Measurements from ENCODE around the gene INTS12. TPM values are rescaled to one million over a fixed set of nuclear protein-coding genes. Genes with fewer than 3 reads are reported as not detected.
A peak's percentile ranks its signal among the peaks of the same experiment; 100 is the strongest.
"Not testable (repeated sequence)": the region's sequence is repeated elsewhere in the genome, so short reads cannot be mapped to it uniquely, and the experiment has no call there.

Gene INTS12, protein sequence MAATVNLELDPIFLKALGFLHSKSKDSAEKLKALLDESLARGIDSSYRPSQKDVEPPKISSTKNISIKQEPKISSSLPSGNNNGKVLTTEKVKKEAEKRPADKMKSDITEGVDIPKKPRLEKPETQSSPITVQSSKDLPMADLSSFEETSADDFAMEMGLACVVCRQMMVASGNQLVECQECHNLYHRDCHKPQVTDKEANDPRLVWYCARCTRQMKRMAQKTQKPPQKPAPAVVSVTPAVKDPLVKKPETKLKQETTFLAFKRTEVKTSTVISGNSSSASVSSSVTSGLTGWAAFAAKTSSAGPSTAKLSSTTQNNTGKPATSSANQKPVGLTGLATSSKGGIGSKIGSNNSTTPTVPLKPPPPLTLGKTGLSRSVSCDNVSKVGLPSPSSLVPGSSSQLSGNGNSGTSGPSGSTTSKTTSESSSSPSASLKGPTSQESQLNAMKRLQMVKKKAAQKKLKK
- 19.3 TPM for total RNA-seq
- long read RNA-seq, transcript INTS12-201 (8 exons, 1,710 nt) = minor isoform, 6 of 42 reads
- long read RNA-seq, transcript INTS12-206 (7 exons, 1,975 nt) = major isoform, 22 of 42 reads
- long read RNA-seq, partial matches to known transcripts = 5 of 42 reads
- long read RNA-seq, other reads (novel, unspliced or antisense) = 9 of 42 reads

GRCh38 chr4:105708181-105709080 is at the start of gene INTS12, which contains the start of gene GSTCD:
TSS of gene INTS12 (minus strand) at chr4:105708689. CDS start at chr4:105700005, 8,684 bp downstream.
TSS of gene GSTCD (plus strand) at chr4:105708784. CDS start at chr4:105717614, 8,830 bp downstream.
- peak; percentile 95 for DNase-seq (ENCODE audit: low spot score)
- intact Hi-C loops (cut with DNase I) = loop anchor here (5.0 to 10.0 kb wide), 3 partner anchors 494 to 1214 kb away; partner anchors contain the start of genes CXXC4 and TET2

DNA sequence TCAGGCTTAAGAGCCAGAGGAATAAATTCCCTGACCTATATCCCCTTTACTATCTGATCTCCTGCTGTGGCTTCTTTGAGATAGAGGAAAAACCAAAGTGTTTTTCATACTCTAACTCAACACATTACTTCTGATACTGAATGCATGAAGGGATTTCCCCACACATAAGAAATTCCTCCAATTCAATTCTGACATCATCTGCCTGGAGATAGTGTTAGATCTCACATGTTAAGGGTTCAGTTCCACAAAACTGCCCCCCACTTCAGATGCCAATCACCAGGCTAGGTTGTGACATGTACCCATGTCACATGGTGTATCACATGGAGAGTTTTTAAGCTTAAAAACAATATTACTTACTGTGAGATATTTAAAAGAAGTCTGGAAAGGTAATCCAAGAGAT is 46.9 kb upstream of the INTS12 start:
- intact Hi-C loops (cut with DNase I) = no loop called here
- DNase-seq (ENCODE audit: low spot score) = no peak

- intact Hi-C loops (cut with DNase I) = no loop called here
- DNase-seq (ENCODE audit: low spot score) = no peak
Measured at GRCh38 chr4:105753361-105753760, 44.9 kb upstream of the INTS12 start.

GRCh38 chr4:105751718-105752299 is 43.3 kb upstream of the INTS12 start:
- intact Hi-C loops (cut with DNase I) = no loop called here
- DNase-seq (ENCODE audit: low spot score) = no peak

DNA sequence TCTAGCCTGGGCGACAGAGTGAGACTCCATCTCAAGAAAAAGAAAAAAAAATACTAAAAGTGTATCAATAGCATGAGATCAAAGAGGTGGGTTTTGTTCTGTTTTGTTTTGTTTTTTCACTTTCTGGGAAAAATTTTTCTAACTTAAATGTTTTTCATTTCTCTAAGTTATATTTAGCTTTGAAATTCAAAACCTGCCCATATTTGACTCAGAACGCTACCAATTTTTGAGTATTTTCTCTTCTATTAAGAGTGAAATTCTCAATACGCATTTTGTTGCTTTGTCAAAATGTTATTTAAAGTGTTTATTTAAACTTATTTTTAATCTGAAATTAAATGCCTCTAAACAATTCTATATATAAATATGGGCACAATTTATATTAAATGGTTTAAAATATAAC is 39.7 kb upstream of the INTS12 start:
- intact Hi-C loops (cut with DNase I) = no loop called here
- DNase-seq (ENCODE audit: low spot score) = no peak

DNA sequence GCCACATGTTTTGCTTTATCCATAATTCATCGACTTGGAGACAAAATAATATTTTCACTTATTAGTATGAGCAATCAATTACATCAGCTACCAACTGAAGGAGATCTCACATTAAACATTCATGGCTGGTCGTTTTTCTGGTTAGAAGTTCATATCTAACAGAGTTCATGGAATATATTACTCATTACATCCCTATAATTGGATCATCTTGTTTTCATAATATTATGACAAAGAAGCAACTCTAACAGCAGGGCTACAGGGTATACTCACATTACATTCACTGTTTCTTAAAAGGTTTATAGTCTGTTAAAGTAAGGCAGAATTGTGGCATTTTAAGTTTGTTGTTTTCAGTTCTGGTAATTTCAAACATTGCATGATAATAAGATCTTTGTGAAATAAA is 33.1 kb upstream of the INTS12 start:
- DNase-seq (ENCODE audit: low spot score) = no peak
- intact Hi-C loops (cut with DNase I) = no loop called here

- intact Hi-C loops (cut with DNase I); DNase-seq (ENCODE audit: low spot score): not testable (repeated sequence)
Measured at GRCh38 chr4:105735217-105735616, 26.7 kb upstream of the INTS12 start.

DNA sequence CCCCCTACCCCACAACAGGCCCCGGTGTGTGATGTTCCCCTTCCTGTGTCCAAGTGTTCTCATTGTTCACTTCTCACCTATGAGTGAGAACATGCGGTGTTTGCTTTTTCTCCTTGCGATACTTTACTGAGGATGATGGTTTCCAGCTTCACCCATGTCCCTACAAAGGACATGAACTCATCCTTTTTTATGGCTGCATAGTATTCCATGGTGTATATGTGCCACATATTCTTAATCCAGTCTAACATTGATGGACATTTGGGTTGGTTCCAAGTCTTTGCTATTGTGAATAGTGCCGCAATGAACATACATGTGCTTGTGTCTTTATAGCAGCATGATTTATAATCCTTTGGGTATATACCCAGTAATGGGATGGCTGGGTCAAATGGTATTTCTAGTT is 21.4 kb upstream of the INTS12 start:
- DNase-seq (ENCODE audit: low spot score); intact Hi-C loops (cut with DNase I): not testable (repeated sequence)

DNA sequence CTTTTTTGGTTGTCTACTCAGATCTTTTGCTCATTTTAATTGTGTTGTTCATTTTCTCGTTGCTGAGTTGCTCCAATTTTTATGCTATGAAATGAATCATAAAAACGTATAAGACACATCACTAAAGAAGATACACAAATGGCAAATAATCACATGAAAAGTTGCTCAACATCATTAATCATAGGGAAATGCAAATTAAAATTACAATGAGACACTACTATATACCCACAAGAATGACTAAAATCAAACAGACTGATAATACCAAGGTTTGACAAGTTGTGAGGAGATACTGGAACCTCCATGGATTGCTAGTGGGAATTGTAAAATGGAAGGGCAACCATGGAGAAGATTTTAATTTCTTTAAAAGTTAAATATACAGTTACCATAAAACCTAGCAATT is 17.1 kb upstream of the INTS12 start:
- no peak for DNase-seq (ENCODE audit: low spot score)
- intact Hi-C loops (cut with DNase I) = no loop called here

- no peak for DNase-seq (ENCODE audit: low spot score)
- intact Hi-C loops (cut with DNase I) = no loop called here
Measured at GRCh38 chr4:105719204-105719603, 10.7 kb upstream of the INTS12 start.

GRCh38 chr4:105715692-105716278 is 7.3 kb upstream of the INTS12 start:
- no peak for DNase-seq (ENCODE audit: low spot score)
- intact Hi-C loops (cut with DNase I) = no loop called here

DNA sequence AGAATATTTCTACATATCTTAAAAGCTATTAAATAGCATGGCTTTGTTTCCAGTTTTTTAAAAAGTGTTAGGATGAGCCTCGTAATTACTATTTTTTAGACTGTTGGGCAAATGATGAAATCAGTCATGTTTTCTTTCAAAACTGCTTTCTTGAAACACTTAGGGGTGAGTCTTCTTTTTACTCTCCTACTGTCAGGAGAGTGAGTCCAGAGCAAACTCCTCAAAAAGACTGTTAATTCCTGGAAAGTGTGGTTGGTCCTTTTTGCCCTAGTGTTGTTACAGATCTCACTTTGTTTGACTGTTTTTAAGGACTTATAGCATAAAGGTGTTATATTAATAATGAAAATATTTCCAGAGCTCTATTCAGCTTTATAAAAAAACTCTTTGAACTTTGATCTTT is 6.4 kb upstream of the INTS12 start:
- DNase-seq (ENCODE audit: low spot score) = no peak
- intact Hi-C loops (cut with DNase I) = no loop called here

- DNase-seq (ENCODE audit: low spot score) = no peak
- intact Hi-C loops (cut with DNase I) = no loop called here
Measured at GRCh38 chr4:105714071-105714521, 5.6 kb upstream of the INTS12 start.

DNA sequence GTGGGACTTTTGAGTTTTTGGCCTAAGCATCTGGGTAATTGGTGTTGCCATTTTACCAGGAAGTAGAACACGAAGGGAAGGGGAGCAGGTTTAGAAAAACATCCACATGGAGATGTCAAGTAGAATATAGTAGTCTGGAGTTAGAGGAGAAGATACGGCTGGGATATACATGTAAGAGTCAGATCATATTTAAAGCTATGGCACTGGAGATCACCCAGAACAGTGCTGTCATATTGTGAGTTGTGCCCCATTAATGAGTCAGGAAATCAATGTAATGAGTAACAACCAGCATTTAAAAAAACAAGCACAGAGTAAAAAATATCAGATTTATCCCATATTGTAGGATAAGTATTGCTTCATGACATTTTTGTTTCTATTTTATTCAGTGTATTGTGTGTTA is 4.3 kb upstream of the INTS12 start:
- intact Hi-C loops (cut with DNase I) = no loop called here
- DNase-seq (ENCODE audit: low spot score) = no peak

- intact Hi-C loops (cut with DNase I) = no loop called here
- DNase-seq (ENCODE audit: low spot score) = no peak
Measured at GRCh38 chr4:105710678-105711077, 2.2 kb upstream of the INTS12 start.

DNA sequence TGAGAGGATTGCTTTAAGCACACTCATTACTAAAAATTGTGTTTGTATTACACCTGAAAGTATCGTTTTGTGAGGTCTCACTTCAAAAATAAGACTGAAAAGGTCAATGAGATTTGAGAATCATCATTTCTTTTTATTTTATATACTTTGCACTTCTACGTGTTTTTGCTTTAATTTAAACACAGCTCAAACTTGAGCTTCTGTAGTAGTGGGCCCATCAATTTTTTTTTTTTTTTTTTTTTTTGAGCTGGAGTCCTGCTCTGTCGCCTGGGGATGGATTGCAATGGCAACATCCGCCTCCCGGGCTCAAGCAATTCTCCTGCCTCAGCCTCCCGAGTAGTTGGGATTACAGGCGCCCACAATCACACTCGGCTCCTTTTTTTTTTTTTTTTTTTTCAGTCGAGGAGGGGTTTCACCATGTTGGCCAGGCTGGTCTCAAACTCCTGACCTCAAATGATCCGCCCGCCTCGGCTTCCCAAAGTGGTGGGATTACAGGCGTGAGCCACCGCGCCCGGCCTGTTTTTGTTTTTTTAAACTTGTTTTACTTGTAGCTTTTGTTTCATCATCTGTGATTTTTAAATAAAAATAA is 1.6 kb upstream of the INTS12 start:
- no peak for DNase-seq (ENCODE audit: low spot score)
- intact Hi-C loops (cut with DNase I) = no loop called here

- no peak for DNase-seq (ENCODE audit: low spot score)
- intact Hi-C loops (cut with DNase I) = loop anchor here (5.0 to 10.0 kb wide), 3 partner anchors 493 to 1214 kb away; partner anchors contain the start of genes CXXC4 and TET2
Measured at GRCh38 chr4:105709081-105709450, 577 bp upstream of the INTS12 start.

- intact Hi-C loops (cut with DNase I) = loop anchor here (5.0 to 10.0 kb wide), 3 partner anchors 495 to 1213 kb away; partner anchors contain the start of genes CXXC4 and TET2
- no peak for DNase-seq (ENCODE audit: low spot score)
Measured at GRCh38 chr4:105707782-105708180, 708 bp downstream of the INTS12 start.

DNA sequence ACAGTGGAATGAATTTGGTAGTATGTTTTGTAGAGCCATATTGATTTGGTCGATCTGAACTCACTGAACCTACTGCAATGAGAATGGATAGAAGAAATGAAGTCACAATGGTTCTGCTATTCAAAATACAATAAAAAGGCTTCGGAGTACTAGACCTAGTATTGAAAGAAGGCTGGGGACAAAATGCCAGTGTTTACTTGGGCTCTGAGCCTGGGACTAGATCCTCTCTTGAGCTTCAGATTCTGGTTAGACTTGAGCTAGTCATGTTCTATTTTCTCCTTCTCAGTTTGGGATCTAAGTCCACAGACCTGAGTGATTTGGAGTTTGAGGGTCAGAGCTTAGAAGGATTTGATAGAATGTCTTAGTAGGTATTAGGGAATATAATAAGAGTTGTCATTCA is 9.9 kb downstream of the INTS12 start:
- DNase-seq (ENCODE audit: low spot score) = no peak
- intact Hi-C loops (cut with DNase I) = no loop called here

Measured in cardiac septum (tissue), 1 donor.